Islet of Langerhans (tissue), 1 donor: ENCODE data around the gene WDR82.

Source experiments
- FAIRE-seq: peaks from one replicate; lab custom pipeline; 2011; peaks lifted over from hg19 to GRCh38; lab: Jason Lieb, UNC

WDR82 gene

DNA sequence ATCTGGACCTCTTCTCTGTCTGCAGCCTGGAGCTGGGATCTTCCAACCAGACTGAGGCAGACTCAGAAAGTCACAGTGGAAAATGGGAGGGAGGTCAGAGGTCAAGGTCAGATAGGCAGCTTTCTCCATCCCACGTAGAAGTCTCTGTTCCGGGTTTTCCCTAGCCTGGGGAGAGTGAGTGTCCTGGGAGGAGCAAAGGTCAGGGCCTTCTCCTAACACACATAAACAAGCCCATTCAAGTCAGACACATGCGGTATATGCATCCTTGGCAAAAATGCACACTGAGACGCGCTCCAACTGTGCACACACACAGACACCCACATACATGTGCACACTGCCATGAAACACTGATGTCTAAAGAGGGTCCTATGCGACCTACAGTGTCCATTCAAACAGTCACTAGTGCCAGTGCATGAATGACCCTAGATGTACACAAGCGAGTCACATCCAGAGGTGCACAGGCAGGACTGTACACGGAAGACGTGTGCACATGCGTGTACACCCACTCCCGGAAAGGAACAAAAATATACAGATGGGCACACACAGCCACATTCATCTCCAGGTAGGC lies 40.2 kb downstream of the WDR82 start:
- no peak for FAIRE-seq

GRCh38 chr3:52237657-52238172 lies 40.7 kb downstream of the WDR82 start:
- no peak for FAIRE-seq

GRCh38 chr3:52237006-52237656 lies 41.3 kb downstream of the WDR82 start:
- no peak for FAIRE-seq

DNA sequence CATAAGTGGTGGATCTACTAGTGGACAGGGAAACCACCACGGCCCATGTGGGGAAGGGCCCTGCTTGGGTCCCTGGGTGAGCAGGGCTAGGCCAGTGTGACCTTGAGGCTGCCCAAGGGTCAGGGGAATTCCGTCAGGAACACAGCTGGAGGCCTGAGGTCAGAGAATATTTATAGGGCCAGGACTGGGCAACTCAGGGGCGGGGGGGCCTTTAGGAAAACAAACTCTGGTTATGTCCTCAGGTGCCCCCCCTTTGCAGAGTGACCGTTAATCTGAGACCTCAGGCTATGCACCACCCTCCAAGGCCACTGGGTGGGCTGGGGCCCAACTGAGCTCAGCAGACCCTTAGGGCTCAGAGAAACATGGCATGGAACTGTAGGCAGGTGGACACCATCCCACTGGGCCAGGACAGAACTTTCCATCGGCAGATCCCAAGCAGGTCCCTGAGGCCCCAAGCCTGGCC lies 42.0 kb downstream of the WDR82 start:
- FAIRE-seq = no peak

DNA sequence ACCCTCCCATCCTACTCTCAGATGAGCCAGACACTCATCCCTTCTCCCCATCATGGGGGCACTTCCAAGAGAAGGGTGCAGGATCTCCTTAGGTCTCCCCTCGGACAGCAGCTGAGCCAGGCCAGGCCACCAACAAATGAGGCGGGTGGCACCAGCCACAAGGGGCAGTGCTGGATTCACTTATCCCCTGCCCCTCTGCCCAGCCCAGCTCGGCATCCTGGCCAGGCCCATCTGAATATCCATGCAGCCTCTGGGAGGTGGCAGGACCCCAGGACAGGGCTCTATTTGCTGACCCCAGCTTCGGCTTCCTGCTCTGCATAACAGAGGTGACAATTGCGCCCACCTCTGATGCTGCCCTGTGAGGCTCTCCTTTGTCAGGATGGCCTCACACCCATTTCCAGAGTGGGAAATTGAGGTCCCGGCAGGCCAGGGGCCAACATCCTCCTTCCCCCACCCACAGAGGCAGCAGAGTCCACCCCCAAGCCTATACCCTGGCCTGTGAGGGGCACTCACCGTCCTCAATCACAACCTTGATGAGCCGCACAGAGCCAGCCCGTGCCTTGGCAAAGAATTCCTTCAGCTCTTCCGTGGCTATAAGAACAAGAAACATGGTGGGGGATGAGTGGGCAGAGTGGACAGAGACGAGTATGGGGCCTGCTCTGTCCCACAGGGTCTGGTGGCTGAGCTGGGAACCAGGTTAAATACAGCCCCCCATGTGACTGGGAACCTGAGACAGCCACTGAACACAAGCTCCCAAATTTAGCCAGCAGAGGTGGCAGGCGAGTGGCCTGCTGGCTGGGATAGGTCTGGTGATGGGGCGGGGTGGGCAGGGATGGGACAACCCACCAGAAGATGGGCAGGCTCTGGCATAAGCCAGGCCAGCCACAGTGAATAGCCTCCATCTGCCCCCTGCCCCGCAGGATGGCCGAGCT lies 43.7 kb downstream of the WDR82 start:
- no peak for FAIRE-seq

DNA sequence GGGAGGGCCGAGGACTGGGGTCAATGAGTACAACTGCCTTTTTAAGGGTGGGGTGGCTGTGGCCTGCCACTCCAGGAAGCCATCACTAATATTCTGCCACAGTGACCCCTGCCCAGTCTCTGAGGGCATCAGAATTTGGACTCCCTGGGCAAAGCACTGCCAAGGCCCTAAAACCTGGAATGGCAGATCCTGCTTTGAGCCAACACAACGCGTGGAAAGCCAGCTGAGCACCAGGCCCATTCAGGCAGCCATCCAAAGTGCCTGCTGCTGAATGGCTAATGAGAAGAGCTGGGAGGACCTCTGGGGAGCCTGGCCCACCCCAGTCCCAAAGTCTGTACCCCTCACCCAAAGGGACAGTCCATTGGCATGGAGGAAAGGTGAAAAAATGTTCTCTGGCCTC lies 44.5 kb downstream of the WDR82 start:
- no peak for FAIRE-seq

GRCh38 chr3:52233108-52233591 lies 45.3 kb downstream of the WDR82 start:
- no peak for FAIRE-seq

GRCh38 chr3:52232279-52233107 lies 46.0 kb downstream of the WDR82 start:
- FAIRE-seq = no peak

DNA sequence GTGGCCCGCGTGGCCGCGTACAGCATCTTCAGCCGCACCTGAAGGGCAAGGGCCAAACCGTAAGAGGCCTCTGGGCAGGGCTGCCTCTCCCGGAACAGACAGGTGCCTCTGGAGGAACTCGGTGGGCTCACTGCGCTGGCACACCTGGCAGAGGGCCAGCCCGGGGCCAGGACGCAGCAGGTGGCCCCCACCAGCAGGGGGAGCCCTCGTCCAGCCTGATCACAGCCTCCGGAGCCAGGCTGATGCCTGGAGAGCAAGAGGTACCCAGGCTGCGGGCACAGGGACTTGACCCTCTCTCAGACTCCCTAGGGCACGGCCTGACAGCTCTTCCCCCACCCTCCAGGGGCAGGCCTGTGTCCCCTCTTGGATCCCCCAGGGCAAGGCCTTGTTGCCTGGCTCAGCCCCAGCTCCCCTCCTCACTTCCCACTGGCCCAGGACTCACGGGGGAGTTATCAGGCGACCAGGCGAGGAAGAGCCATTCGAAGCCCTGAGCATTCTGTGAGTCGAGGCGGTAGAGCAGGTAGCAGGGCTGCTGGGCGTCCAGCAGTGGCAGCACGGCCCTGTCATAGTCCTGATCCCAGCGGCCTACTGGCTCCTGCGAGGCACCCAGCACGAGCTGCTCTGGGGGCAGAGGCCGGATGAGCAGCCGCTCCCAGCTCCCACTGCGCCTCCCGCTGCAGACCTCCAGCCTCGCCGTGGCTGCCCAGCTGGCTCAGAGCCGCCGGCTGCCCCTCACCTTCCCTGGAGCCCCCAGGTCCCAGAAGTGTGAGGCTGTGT lies 46.8 kb downstream of the WDR82 start:
- no peak for FAIRE-seq

DNA sequence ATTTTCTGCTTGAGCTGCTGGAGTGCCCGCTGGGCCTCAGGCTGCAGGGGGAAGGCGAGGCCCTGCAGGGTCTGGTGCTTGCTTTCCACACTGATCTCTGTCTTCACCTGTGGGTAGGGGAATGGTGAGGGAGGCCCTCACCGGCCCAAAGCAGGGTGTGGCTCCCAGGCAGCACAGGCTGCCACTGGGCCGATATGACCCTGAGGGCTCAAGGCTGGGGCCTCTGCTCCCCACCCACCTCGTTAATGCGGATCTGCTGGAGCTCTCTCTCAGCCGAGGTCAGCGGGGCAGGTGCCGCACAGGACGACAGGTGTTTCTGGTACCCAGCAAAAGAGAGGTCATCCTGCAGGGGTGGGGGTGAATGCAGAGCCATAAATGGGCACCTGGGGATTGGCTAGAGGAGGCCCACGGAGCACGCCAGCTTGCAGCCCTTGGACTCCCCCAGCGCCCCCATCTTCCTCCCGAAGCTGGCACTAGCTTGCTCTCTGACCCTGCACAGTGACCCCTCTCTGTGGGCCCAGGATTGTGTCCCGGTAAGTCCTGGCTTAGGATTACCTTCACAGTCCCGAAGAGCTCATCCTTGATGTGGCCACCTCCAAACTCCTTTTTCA lies 47.5 kb downstream of the WDR82 start:
- FAIRE-seq = no peak

DNA sequence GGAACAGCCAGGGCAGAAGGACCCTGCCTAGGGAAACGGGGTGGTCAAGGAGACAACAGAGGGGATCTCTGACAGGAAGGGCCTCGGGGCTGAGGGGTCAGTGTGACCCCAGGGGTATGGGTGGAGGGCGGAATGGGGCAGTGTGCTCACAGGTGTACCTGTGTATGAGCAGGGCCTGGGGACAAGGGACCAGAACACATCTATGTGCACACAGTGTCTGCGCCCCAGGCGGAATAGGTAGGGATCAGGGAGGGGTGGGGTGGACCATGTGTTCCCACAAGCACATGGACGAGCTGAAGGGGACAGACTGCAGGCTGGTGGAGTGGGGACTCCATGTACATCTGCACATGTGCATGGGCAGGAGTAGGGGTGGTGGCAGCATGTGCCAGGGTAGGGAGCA lies 48.0 kb downstream of the WDR82 start:
- FAIRE-seq = no peak

DNA sequence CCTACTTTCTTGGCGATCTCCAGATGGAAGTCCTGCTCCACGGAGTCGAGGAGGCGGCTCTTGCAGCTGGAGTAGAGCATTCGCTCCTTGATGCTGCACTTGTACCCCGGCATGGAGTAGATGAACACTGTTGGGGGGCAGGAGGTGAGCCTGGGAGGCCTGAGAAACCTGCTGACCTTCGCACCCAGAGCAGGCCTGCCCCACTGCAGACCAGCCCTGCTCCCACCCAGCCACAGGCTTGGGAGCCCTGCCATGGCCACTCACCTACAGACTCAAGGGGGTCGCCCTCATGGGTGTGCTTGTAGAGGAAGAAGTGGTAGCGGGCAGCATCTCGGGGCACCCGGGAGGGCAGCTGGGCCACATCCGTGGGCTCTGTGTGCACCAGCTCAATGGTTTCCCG lies 48.8 kb downstream of the WDR82 start:
- FAIRE-seq = no peak

DNA sequence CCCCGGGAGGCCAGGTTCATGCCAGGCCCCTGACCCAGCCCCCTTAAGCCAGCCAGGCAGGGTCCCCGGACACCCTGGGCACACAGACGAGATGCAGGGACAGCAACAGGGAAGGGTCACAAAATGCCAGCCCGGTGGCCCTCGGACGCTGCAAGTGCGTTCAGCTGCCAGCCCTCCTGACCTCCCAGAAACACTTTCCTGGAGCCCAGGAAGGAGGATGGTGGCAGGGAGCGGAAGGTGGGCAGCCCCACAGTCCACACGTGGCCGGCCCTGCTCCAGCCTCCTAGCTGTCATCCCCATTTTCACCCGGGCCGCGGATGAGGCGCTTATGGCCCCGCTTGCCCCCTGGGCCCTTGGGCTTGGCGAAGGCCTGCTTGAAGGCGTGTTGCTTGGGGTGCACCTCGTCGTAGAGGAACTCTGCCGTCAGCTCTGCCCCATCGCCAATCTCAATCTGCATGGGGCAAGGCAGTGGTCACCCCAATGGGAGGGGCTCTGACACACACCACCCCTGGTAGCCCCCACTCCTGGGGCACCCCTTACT lies 49.6 kb downstream of the WDR82 start:
- no peak for FAIRE-seq

GRCh38 chr3:52228266-52228665 lies 50.2 kb downstream of the WDR82 start:
- FAIRE-seq = no peak

DNA sequence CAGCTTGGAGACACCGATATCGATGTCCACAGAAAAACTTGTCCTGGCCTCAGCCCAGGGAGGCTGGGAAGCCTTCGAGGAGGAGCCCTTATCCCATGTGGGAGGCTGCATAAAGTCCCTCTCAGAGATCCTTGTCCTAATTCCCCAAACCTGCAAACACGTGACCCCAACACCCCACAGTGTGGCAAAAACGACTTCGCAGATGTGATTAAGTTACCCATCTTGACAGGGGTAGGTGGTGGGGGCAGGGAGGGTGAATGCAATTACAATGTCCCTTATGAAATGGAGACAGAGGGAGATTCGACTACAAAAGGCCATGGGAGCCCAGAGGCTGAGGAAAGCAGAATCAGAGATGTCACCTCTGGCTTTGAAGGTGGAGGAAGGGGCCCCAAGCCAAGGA lies 50.7 kb downstream of the WDR82 start:
- no peak for FAIRE-seq

DNA sequence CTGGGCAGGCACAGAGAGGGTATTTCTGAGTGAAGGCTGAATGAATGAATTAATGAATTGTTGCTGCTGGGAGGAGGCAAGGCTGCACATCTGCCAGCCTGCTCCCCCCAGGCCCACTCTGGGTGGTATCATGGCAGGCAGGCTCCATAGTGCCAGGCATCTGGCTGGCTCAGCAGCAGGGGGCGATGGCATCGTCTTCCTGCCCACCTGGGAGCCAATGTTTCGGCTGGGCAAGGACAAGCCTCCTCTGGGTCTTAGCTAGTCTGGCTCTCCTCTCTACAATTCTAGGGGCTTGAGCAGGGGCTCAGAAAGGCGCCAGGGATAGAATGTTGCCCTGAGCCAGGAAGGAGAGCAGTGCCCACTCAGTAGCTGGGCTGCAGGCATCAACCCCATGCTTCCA lies 51.3 kb downstream of the WDR82 start:
- no peak for FAIRE-seq

DNA sequence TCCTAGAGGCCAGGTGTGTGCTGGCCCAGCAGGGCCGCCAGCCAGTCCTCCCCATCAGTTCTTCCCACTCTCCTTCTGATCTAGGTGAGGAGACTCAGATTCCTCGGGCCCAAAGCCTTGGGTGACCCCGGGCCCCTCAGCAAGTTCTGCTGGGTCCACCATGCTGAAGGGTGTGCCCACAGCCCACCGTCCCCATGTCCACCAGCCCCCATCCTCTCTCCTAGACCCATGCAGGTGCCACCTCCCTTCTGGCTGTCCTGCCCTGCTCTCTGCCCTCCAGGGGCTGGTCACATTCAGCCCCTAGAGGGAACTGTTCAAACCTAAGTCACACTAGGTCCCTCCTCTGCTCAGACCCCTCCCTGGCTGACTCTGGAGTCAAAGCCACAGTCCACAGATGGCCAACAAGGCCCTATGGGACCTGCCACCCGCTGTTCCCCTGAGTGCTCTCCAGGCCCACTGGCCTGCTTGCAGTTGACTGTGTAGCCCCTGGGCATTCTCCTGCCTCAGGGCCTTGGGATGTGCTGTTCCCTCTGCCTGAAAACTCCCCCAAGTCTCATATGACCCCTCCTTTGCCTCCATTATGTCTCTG lies 52.1 kb downstream of the WDR82 start:
- no peak for FAIRE-seq

DNA sequence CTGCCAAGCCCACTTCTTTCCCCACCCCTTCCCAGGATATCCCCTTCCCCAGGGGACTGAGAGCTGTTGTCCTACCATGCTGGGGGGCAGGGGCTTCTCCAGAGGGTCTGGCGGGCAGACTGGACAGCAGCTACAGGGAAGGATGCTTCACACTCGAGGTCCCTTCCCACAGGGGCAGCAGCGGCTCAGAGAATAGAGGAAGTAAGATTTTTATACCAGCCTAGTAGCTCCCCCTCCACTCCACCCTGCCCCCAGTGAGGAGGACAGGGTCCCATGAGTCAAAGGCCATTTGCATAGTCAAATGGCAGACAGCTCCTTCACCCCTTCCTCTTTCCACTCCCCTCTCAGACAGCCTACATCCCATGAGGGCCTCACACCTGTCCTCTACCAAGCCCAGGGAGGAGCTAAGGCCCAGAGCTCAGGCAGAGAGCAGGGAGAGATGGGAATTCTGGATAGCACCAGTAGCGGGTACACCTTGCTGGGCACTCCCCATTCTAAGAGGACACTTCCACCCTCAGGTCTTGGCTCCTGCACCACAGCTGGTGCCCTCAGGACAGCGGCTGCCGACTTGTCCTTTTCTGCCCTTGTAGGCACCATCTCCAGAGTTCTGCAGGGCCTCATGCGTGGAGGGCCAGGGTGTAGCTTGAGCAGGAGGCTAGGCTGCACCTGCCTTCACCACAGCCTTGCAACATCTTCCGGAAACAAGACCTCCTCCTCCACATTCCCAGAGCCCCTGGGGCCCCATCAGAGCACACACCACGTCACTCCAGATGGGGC lies 52.8 kb downstream of the WDR82 start, which contains the start of gene TLR9:
TLR9 (minus strand) TSS at position 194 of the 777 bp plus-strand sequence; CDS start at position 78, 116 bp downstream.
- FAIRE-seq = no peak
